Liver (tissue), 9 donors: ENCODE measurements around the gene HIP1R. TPM values are rescaled to one million over a fixed set of nuclear protein-coding genes. Genes with fewer than 3 reads are reported as not detected.

Experiments used
- DNase-seq: peaks from one replicate; pipeline ENCODE4 v3.0.0-alpha.2; 2017; ENCODE audit warnings: low spot score
- H3K27ac ChIP-seq, 2 donors: one replicate each; pipeline ENCODE4 v1.7.0; 2013; ENCODE audit warnings: inconsistent platforms in 2 of 2, low read length in 2 of 2, control low read depth in 1 of 2, low read depth in 1 of 2, mild to moderate bottlenecking in 1 of 2
- H3K27me3 ChIP-seq, 4 donors: one replicate each; pipeline versions ENCODE4 v1.6.1 to v1.7.0; 2013; ENCODE audit warnings: low read length in 3 of 4, inconsistent platforms in 1 of 4, mild to moderate bottlenecking in 1 of 4, moderate library complexity in 1 of 4; ENCODE audit not compliant: control insufficient read depth in 4 of 4, insufficient read depth in 4 of 4
- H3K36me3 ChIP-seq, 4 donors: one replicate each; pipeline versions ENCODE4 v1.6.1 to v1.7.0; 2013; ENCODE audit warnings: low read length in 3 of 4, mild to moderate bottlenecking in 3 of 4, low read depth in 1 of 4, moderate library complexity in 1 of 4; ENCODE audit not compliant: control insufficient read depth in 4 of 4, insufficient read depth in 3 of 4
- H3K4me1 ChIP-seq, 4 donors: one replicate each; pipeline versions ENCODE4 v1.6.1 to v1.7.0; 2013; ENCODE audit warnings: low read length in 3 of 4, mild to moderate bottlenecking in 3 of 4, moderate library complexity in 1 of 4; ENCODE audit not compliant: control insufficient read depth in 4 of 4, insufficient read depth in 4 of 4
- H3K4me3 ChIP-seq, 3 donors: one replicate each; pipeline versions ENCODE4 v1.6.1 to v1.7.0; 2013; ENCODE audit warnings: low read length in 3 of 3, control low read depth in 1 of 3, low read depth in 1 of 3, mild to moderate bottlenecking in 1 of 3
- H3K9ac ChIP-seq, 2 donors: one replicate each; pipeline ENCODE4 v1.7.0; 2013; ENCODE audit warnings: low read length in 2 of 2, mild to moderate bottlenecking in 2 of 2, moderate library complexity in 2 of 2, control low read depth in 1 of 2, low read depth in 1 of 2
- H3K9me3 ChIP-seq, 4 donors: one replicate each; pipeline versions ENCODE4 v1.6.1 to v1.7.0; 2013; ENCODE audit warnings: low read length in 3 of 4; ENCODE audit not compliant: control insufficient read depth in 4 of 4
- EGR1 ChIP-seq, 2 donors: IDR thresholded peaks; 2 replicates each; pipeline ENCODE4 v1.6.1; 2016 to 2018; ENCODE audit warnings: antibody characterized with exemption in 2 of 2, low read depth in 2 of 2
- FOXA1 ChIP-seq: IDR thresholded peaks from 2 replicates; pipeline ENCODE4 v1.6.1; 2016; ENCODE audit warnings: antibody characterized with exemption
- FOXA2 ChIP-seq: IDR thresholded peaks from 2 replicates; pipeline ENCODE4 v1.6.1; 2016; ENCODE audit warnings: antibody characterized with exemption
- GABPA ChIP-seq, 2 donors: IDR thresholded peaks in 1 of 2; conservative IDR thresholded peaks in 1 of 2; 2 replicates each; pipeline ENCODE4 v1.6.1; 2016; ENCODE audit warnings: antibody characterized with exemption in 2 of 2, mild to moderate bottlenecking in 1 of 2, moderate library complexity in 1 of 2
- HNF4A ChIP-seq, 2 donors: conservative IDR thresholded peaks; 2 replicates each; pipeline ENCODE4 v1.6.1; 2016; ENCODE audit warnings: antibody characterized with exemption in 2 of 2, mild to moderate bottlenecking in 2 of 2
- HNF4G ChIP-seq: IDR thresholded peaks from 2 replicates; pipeline ENCODE4 v1.6.1; 2016; ENCODE audit warnings: antibody characterized with exemption
- JUND ChIP-seq, 2 donors: IDR thresholded peaks; 2 replicates each; pipeline ENCODE4 v1.6.1; 2016; ENCODE audit warnings: antibody characterized with exemption in 2 of 2
- NR2F2 ChIP-seq: IDR thresholded peaks from 2 replicates; pipeline ENCODE4 v1.6.1; 2016; ENCODE audit warnings: antibody characterized with exemption
- RAD21 ChIP-seq, 2 donors: IDR thresholded peaks; 2 replicates each; pipeline ENCODE4 v1.6.1; 2016; ENCODE audit warnings: antibody characterized with exemption in 2 of 2, mild to moderate bottlenecking in 2 of 2
- RXRA ChIP-seq, 2 donors: IDR thresholded peaks; 2 replicates each; pipeline ENCODE4 v1.6.1; 2017 to 2018; ENCODE audit warnings: antibody characterized with exemption in 2 of 2, mild to moderate bottlenecking in 1 of 2
- SP1 ChIP-seq: IDR thresholded peaks from 2 replicates; pipeline ENCODE4 v1.6.1; 2018; ENCODE audit warnings: antibody characterized with exemption, mild to moderate bottlenecking
- TAF1 ChIP-seq: conservative IDR thresholded peaks from 2 replicates; pipeline ENCODE4 v1.6.1; 2016; ENCODE audit warnings: antibody characterized with exemption, mild to moderate bottlenecking
- YY1 ChIP-seq: IDR thresholded peaks from 2 replicates; pipeline ENCODE4 v1.6.1; 2016; ENCODE audit warnings: antibody characterized with exemption, mild to moderate bottlenecking
- WGBS: extraction: QIAGEN DNeasy Blood & Tissue Kit; methylation state at CpG from one replicate; pipeline ENCODE4 v1.1.7; 2013; 5-methylcytosine and 5-hydroxymethylcytosine counted together
- polyA plus RNA-seq, 2 donors: library from polyadenylated mRNA; stranded (reverse) in 1 of 2; unstranded in 1 of 2; fragments of 200-250 nt in 1 of 2; fragments of >200 nt in 1 of 2; fragmentation: Nextera tagmentation in 1 of 2; extraction: Ambion mirVana in 1 of 2; gene quantifications; one replicate each; pipeline versions ENCODE4 v1.2.1 to v1.2.3, GENCODE V29; 2013 to 2015
- total RNA-seq, 2 donors: library from RNA; depleted of rRNA; stranded (reverse); fragments of >200 nt; gene quantifications; one replicate each; pipeline ENCODE4 v1.2.3, GENCODE V29; 2014
- TF ChIP-seq, protein P1 (sequence below): fragments of 150-350 bp; IDR thresholded peaks from 2 replicates; pipeline ENCODE4 v1.5.1; 2017; ENCODE audit warnings: improper control_type of control experiment, low read depth, low read length; ENCODE audit not compliant: missing input control
- TF ChIP-seq, protein P2 (sequence below): IDR thresholded peaks from 2 replicates; pipeline ENCODE4 v1.6.1; 2016; ENCODE audit warnings: antibody characterized with exemption, mild to moderate bottlenecking
- TF ChIP-seq, protein P3 (sequence below): IDR thresholded peaks from 2 replicates; pipeline ENCODE4 v1.6.1; 2016; ENCODE audit warnings: antibody characterized with exemption
- TF ChIP-seq, protein P4 (sequence below): IDR thresholded peaks from 2 replicates; pipeline ENCODE4 v1.6.1; 2016; ENCODE audit warnings: antibody characterized with exemption
- TF ChIP-seq, protein P5 (sequence below): IDR thresholded peaks from 2 replicates; pipeline ENCODE4 v1.6.1; 2016; ENCODE audit warnings: antibody characterized with exemption
- donor health status: healthy.
- donor health status: healthy.
- donor health status: healthy.
- donor health status: healthy.
- donor health status: healthy.

HIP1R gene
- total and polyA plus RNA-seq, 4 donors = 12.4 to 52.5 (median 17.0) TPM

DNA sequence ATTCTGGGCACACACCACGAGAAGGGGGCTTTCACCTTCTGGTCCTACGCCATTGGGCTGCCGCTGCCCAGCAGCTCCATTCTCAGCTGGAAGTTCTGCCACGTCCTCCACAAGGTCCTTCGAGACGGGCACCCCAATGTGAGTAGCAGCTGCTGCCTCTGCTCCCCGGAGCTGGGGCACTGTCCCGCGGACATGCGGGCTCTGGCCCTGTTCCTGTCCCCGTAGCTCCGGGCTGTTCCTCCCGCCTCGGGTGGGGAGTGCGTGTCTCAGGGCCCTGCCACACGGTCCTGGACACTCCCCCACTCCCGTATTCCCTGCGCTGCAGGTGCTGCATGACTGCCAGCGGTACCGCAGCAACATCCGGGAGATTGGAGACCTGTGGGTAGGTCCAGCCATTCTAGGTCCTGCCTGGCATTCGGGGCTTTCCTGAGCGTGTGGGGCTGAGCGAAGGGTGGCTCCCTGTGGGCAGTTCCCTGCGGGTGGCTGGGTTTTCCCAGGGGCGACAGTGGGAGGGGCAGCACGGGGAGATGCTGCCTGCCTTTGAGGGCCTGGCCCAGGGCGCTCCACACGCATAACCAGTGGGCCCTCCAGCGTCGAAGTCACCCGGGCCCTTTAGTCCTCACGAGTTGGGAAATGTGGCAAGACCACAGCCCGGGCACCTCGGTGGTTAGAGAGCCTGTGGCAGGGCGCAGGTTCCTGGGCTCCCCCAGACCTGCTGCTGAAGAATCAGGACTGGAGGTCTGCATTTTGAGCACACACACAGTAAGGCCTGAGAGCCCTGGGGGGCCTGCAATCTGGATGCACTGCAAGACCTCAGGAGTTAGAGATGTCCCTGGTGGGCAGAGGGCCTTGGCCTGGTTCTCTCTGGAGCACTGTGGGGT is 13.5 kb downstream of the HIP1R start:
- TF ChIP-seq, protein P1, sequence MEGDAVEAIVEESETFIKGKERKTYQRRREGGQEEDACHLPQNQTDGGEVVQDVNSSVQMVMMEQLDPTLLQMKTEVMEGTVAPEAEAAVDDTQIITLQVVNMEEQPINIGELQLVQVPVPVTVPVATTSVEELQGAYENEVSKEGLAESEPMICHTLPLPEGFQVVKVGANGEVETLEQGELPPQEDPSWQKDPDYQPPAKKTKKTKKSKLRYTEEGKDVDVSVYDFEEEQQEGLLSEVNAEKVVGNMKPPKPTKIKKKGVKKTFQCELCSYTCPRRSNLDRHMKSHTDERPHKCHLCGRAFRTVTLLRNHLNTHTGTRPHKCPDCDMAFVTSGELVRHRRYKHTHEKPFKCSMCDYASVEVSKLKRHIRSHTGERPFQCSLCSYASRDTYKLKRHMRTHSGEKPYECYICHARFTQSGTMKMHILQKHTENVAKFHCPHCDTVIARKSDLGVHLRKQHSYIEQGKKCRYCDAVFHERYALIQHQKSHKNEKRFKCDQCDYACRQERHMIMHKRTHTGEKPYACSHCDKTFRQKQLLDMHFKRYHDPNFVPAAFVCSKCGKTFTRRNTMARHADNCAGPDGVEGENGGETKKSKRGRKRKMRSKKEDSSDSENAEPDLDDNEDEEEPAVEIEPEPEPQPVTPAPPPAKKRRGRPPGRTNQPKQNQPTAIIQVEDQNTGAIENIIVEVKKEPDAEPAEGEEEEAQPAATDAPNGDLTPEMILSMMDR = no peak
- no peak for TF ChIP-seq HNF4A (conservative IDR thresholded peaks at IDR 0.05)
- no peak for TF ChIP-seq YY1
- no peak for TF ChIP-seq EGR1 (IDR thresholded peaks at IDR 0.05; ENCODE audit: low read depth in 2 of 2)
- TF ChIP-seq, protein P2, sequence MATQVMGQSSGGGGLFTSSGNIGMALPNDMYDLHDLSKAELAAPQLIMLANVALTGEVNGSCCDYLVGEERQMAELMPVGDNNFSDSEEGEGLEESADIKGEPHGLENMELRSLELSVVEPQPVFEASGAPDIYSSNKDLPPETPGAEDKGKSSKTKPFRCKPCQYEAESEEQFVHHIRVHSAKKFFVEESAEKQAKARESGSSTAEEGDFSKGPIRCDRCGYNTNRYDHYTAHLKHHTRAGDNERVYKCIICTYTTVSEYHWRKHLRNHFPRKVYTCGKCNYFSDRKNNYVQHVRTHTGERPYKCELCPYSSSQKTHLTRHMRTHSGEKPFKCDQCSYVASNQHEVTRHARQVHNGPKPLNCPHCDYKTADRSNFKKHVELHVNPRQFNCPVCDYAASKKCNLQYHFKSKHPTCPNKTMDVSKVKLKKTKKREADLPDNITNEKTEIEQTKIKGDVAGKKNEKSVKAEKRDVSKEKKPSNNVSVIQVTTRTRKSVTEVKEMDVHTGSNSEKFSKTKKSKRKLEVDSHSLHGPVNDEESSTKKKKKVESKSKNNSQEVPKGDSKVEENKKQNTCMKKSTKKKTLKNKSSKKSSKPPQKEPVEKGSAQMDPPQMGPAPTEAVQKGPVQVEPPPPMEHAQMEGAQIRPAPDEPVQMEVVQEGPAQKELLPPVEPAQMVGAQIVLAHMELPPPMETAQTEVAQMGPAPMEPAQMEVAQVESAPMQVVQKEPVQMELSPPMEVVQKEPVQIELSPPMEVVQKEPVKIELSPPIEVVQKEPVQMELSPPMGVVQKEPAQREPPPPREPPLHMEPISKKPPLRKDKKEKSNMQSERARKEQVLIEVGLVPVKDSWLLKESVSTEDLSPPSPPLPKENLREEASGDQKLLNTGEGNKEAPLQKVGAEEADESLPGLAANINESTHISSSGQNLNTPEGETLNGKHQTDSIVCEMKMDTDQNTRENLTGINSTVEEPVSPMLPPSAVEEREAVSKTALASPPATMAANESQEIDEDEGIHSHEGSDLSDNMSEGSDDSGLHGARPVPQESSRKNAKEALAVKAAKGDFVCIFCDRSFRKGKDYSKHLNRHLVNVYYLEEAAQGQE = no peak
- TF ChIP-seq JUND (IDR thresholded peaks at IDR 0.05) = no peak
- TF ChIP-seq FOXA2 = no peak
- TF ChIP-seq NR2F2 = no peak
- no peak for TF ChIP-seq RXRA (IDR thresholded peaks at IDR 0.05)
- no peak for TF ChIP-seq GABPA (IDR thresholded peaks at IDR 0.05 in 1 of 2, conservative IDR thresholded peaks at IDR 0.05 in 1 of 2)
- no peak for TF ChIP-seq HNF4G
- TF ChIP-seq, protein P3, sequence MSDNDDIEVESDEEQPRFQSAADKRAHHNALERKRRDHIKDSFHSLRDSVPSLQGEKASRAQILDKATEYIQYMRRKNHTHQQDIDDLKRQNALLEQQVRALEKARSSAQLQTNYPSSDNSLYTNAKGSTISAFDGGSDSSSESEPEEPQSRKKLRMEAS = no peak
- TF ChIP-seq RAD21 (IDR thresholded peaks at IDR 0.05) = no peak
- TF ChIP-seq, protein P4, sequence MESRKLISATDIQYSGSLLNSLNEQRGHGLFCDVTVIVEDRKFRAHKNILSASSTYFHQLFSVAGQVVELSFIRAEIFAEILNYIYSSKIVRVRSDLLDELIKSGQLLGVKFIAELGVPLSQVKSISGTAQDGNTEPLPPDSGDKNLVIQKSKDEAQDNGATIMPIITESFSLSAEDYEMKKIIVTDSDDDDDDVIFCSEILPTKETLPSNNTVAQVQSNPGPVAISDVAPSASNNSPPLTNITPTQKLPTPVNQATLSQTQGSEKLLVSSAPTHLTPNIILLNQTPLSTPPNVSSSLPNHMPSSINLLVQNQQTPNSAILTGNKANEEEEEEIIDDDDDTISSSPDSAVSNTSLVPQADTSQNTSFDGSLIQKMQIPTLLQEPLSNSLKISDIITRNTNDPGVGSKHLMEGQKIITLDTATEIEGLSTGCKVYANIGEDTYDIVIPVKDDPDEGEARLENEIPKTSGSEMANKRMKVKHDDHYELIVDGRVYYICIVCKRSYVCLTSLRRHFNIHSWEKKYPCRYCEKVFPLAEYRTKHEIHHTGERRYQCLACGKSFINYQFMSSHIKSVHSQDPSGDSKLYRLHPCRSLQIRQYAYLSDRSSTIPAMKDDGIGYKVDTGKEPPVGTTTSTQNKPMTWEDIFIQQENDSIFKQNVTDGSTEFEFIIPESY = no peak
- no peak for TF ChIP-seq TAF1
- TF ChIP-seq, protein P5, sequence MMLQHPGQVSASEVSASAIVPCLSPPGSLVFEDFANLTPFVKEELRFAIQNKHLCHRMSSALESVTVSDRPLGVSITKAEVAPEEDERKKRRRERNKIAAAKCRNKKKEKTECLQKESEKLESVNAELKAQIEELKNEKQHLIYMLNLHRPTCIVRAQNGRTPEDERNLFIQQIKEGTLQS = no peak
- no peak for TF ChIP-seq FOXA1
- TF ChIP-seq SP1 = no peak
- no peaks in the 10 kb centered on the region for H3K27me3 ChIP-seq
- DNase-seq = no peak
- H3K27ac ChIP-seq = no peak overlapping the region
- no peaks in the 10 kb centered on the region for H3K4me1 ChIP-seq
- 94% methylated on average over 36 of the region's 36 CpGs for WGBS
- no peak overlapping the region for H3K4me3 ChIP-seq
- H3K9ac ChIP-seq = no peak overlapping the region
- H3K36me3 ChIP-seq = peaks cover 0 to 7% (median 4%) of the 10 kb centered on the region in 4 donors
- no peaks in the 10 kb centered on the region for H3K9me3 ChIP-seq
